ENCODE measurements around the gene BACH1.

The BACH1 gene

DNA sequence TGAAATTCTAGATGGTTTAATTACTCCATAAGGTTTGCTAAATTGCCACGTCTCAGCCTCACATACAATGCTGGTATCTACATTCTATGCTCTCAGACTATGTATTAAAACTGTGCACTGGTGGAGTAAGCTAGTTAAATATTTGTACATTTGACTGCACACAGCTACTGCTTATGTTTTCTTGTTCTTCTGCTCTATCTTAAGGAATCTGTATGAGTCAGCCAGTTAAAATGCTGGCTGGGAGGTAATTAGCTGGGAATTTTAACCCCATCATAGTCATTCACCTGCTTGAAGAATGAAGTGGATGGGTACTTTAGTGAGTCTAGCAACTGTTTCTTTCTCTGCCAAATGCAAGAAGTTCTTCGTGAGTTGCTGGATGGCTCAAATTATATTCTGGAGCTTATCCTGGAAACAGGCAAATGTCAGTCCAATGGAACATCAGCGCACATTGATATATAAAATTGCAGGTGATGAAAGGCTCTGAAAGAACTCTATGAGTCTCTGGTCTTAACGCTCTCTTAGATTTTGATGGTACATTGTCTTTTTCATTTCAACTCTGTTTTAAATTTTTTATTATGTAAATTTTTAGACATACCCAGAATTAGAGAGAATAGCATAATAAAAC lies 83.4 kb downstream of the BACH1 start:
- no peak for DNase-seq (ENCODE audit: low spot score)

- no peak for DNase-seq (ENCODE audit: low spot score)
Measured at GRCh38 chr21:29384683-29385359, 86.1 kb downstream of the BACH1 start.

DNA sequence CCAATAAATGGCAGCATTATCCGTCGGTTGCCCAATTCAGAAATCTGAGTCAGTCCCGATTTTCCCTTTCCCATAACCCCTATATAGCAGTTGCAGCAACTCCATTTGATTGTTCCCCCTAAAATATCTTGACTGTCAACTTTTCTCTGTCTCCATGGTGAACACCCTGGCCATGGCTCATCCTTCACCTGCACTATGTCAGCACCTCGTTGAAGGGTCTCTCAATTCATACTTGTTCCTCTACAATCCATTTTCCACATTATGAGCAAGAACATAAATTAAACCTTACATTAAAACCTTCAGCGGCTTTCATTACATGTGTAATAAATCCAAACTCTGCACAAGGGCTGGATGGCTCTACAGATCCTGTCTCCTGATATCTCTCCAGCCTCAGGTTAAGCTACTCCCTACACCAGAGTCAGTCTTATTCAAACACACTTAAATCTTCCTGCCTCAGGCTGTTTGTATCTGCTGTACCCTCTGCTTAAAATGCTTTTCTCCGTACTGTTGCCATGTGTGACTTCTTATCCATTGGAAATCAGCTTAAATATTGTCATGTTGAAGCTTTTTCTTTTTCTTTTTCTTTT lies 87.3 kb downstream of the BACH1 start:
- DNase-seq (ENCODE audit: low spot score) = no peak

DNA sequence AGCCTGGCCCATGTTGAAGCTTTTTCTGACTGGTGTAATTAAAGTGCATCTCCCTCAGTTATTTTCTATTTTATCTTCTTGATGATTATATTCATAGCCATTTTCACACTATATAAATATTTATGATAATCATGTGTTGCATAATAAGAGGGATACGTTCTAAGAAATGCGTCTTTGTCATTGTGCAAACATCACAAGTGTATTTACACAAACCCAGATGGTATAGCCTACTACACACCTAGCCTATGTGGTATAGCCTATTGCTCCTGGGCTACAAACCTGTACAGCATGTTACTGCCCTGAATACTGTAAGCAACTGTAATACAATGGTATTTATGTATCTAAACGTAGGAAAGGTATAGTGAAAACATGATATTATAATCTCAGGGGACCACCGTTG lies 88.1 kb downstream of the BACH1 start:
- DNase-seq (ENCODE audit: low spot score) = no peak

- DNase-seq (ENCODE audit: low spot score) = no peak
Measured at GRCh38 chr21:29387598-29387997, 88.9 kb downstream of the BACH1 start.

DNA sequence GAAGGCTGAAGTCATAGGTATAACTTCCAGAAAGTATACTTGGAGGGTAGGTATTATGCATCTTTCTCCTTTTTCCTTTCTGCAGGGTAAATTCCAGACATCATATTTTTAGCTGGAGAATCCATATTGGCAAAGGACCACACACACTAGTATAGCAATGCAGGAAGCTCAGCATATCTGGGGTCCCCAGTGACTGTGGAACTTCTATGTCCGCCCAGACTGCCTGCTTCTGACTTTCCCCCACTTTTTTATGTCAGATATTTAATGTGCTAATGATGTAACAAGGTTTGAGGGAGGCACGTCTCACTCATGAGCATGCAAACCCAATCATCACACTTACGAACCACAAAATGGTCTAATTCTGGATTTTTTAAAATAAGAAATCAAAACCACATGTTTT lies 90.4 kb downstream of the BACH1 start:
- DNase-seq (ENCODE audit: low spot score) = no peak

DNA sequence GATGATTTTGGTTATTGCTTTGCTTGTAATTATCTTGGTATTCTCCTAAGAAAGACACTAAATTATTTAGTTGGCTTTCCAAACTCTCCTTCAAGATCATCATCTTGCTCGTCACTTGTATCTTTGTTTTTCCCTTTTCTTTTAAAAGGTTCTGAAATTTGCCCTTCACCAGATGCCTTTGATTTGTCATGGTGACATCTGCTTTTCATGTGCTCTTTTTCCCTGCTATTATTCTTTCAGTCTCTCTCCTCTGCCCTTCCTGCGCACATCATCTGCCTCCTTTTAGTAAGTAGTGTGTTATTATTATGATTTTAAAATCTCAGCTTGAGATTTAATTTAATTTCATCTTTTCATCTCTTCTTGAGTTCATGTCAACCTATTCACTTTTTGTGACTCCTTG lies 92.1 kb downstream of the BACH1 start:
- no peak for DNase-seq (ENCODE audit: low spot score)

DNA sequence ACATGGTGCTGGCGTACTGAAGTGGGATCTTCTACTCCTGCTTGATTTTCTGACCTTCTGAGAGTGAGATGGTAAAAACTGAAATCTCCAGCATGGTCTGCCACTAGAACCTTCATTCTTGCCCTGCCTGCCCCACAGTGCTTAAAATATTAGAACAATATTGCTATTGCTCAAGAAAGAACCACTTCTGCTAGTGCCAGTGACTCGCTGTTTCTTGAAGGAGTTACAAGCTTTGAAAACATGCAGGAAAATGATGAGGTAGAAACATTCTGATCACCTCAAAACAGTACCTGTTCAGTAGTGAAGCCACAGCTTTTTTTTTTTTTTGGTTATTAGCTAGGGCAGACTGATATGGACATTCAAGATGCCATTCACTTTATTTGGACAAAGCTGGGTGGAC lies 95.3 kb downstream of the BACH1 start:
- DNase-seq (ENCODE audit: low spot score) = no peak
